ENCODE data around the gene VAV3. TPM values are rescaled to one million over a fixed set of nuclear protein-coding genes. Genes with fewer than 3 reads are reported as not detected.

Gene VAV3
- total and polyA plus RNA-seq, 2 of the 13 experiments (the other 11 are each of a cell fraction or from before 2014, with no cell fraction given), result 15.9 to 29.8 TPM

DNA sequence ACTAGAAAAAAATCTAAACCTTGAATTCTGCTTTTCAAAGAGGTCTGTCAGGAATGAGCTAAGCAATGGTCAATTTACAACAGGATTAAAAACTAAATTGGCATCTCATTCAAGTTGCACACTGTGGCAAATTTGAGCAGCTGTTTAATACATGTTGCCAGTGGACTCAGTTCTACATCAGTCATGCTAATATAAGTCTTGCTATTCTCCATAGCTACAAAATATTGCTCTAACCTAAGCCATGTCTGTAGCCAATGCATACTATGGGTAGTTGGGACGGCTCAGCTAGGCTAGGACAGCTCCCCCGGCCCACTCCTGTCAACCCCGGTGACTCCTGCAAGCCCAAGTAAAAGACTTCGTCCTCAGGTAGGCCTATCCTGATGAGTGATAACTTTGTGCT, 10.9 kb upstream of the VAV3 start:
- Histone ChIP-seq H3K27ac (ENCODE audit: extremely low read length, insufficient read depth, low read length) (no peak overlapping the region), H3K27me3 (ENCODE audit: control insufficient read depth in 1 of 2, insufficient read depth in 2 of 2, low read length in 2 of 2) (no peaks in the 10 kb centered on the region), H2AFZ (ENCODE audit: low read length) (no peak overlapping the region), H3K36me3 (replicated peaks in 1 of 2; ENCODE audit: control insufficient read depth in 1 of 2, insufficient read depth in 2 of 2, low read length in 2 of 2) (no peaks in the 10 kb centered on the region), H3K9ac (ENCODE audit: insufficient read depth, low read depth, low read length) (no peak overlapping the region), H3K4me2 (ENCODE audit: low read depth, low read length) (no peak overlapping the region), H4K20me1 (ENCODE audit: insufficient read depth, low read length) (no peaks in the 10 kb centered on the region), H3K79me2 (ENCODE audit: insufficient read depth, low read length) (no peaks in the 10 kb centered on the region), H3K4me1 (ENCODE audit: insufficient read depth, low read length) (no peaks in the 10 kb centered on the region), H3K9me3 (ENCODE audit: low read length) (no peaks in the 10 kb centered on the region), H3K4me3 (replicated peaks in 1 of 3; ENCODE audit: insufficient read depth in 1 of 3, low read depth in 2 of 3, low read length in 3 of 3) (no peak overlapping the region)
- DNase-seq (ENCODE audit: low spot score) (no peak), ATAC-seq (no peak), FAIRE-seq (no peak)
- WGBS (ENCODE audit: low lambda C conversion rate), result 0% methylated on average over 1 of the region's 4 CpGs
- BruUV-seq (replicated peaks), result no TSS peak
- POLR2A ChIA-PET, result no interaction called here
- CTCF ChIA-PET (ENCODE audit: low intra/inter-chr PET ratio, low total read pairs), result no interaction called here
- intact Hi-C loops (cut with micrococcal nuclease; ENCODE audit: unreplicated experiment), result no loop called here
- in situ Hi-C loops (cut with HindIII; ENCODE audit: extremely low pct_ligation_motif_present, low pct_unique_long_range_greater_than_20kb), result no loop called here
- TF ChIP-seq SAP130 (CRISPR knock-in tag; IDR thresholded peaks at IDR 0.05; ENCODE audit: low read depth) (no peak), KLF13 (CRISPR knock-in tag; IDR thresholded peaks at IDR 0.05) (no peak), JUNB (CRISPR knock-in tag; IDR thresholded peaks at IDR 0.05; ENCODE audit: borderline replicate concordance) (no peak), FOXA1 (IDR thresholded peaks at IDR 0.05) (no peak), FOXA1 (CRISPR knock-in tag; IDR thresholded peaks at IDR 0.05) (no peak), ZNF674 (CRISPR knock-in tag; IDR thresholded peaks at IDR 0.05; ENCODE audit: low read depth) (no peak)

DNA sequence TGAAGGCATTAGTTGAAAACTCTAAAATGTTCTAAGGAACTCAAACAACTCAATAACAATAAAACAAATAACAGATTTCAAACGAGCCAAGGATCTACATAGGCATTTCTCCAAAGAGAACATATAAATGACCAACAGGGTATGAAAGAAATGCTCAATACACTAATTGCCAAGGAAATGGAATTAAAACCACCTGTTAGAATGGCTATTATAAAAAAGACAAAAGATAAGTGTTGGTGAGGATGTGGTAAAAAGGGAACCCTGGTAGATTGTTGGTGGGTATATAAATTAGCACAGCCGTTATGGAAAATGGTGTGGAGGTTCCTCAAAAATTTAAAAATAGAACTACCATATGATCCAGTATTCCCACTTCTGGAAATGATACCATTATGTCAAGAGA, 9.1 kb upstream of the VAV3 start:
- no peak overlapping the region for H3K4me3 ChIP-seq (replicated peaks in 1 of 3; ENCODE audit: insufficient read depth in 1 of 3, low read depth in 2 of 3, low read length in 3 of 3)
- no peaks in the 10 kb centered on the region for H3K4me1 ChIP-seq (ENCODE audit: insufficient read depth, low read length)
- BruUV-seq (replicated peaks), result no TSS peak
- FAIRE-seq (no peak), DNase-seq (ENCODE audit: low spot score) (no peak), ATAC-seq (no peak)
- in situ Hi-C loops (cut with HindIII; ENCODE audit: extremely low pct_ligation_motif_present, low pct_unique_long_range_greater_than_20kb) (no loop called here), intact Hi-C loops (cut with micrococcal nuclease; ENCODE audit: unreplicated experiment) (no loop called here)
- H4K20me1 ChIP-seq (ENCODE audit: insufficient read depth, low read length), result no peaks in the 10 kb centered on the region
- H3K36me3 ChIP-seq (replicated peaks in 1 of 2; ENCODE audit: control insufficient read depth in 1 of 2, insufficient read depth in 2 of 2, low read length in 2 of 2), result no peaks in the 10 kb centered on the region
- H3K79me2 ChIP-seq (ENCODE audit: insufficient read depth, low read length), result no peaks in the 10 kb centered on the region
- 11% methylated on average over 2 of the region's 2 CpGs for WGBS (ENCODE audit: low lambda C conversion rate)
- H3K9me3 ChIP-seq (ENCODE audit: low read length), result no peaks in the 10 kb centered on the region
- ChIA-PET CTCF (ENCODE audit: low intra/inter-chr PET ratio, low total read pairs) (no interaction called here), POLR2A (no interaction called here)
- no peak overlapping the region for H3K9ac ChIP-seq (ENCODE audit: insufficient read depth, low read depth, low read length)
- H3K27ac ChIP-seq (ENCODE audit: extremely low read length, insufficient read depth, low read length), result no peak overlapping the region
- H2AFZ ChIP-seq (ENCODE audit: low read length), result no peak overlapping the region
- no peaks in the 10 kb centered on the region for H3K27me3 ChIP-seq (ENCODE audit: control insufficient read depth in 1 of 2, insufficient read depth in 2 of 2, low read length in 2 of 2)
- H3K4me2 ChIP-seq (ENCODE audit: low read depth, low read length), result no peak overlapping the region
- TF ChIP-seq RFX1 (IDR thresholded peaks at IDR 0.05) (no peak), LCORL (IDR thresholded peaks at IDR 0.05) (no peak), LCORL (CRISPR knock-in tag; IDR thresholded peaks at IDR 0.05) (no peak), MIER3 (CRISPR knock-in tag; IDR thresholded peaks at IDR 0.05; ENCODE audit: borderline replicate concordance) (no peak), DR1 (CRISPR knock-in tag; IDR thresholded peaks at IDR 0.05) (no peak), BCL6 (CRISPR knock-in tag; IDR thresholded peaks at IDR 0.05) (no peak), MBNL3 (CRISPR knock-in tag; conservative IDR thresholded peaks at IDR 0.05) (no peak), ZNF451 (CRISPR knock-in tag; IDR thresholded peaks at IDR 0.05) (no peak), MYNN (CRISPR knock-in tag; IDR thresholded peaks at IDR 0.05; ENCODE audit: low read depth) (no peak), ZNF24 (IDR thresholded peaks at IDR 0.05) (no peak), RARA (CRISPR knock-in tag; IDR thresholded peaks at IDR 0.05) (no peak), ZNF839 (CRISPR knock-in tag; IDR thresholded peaks at IDR 0.05; ENCODE audit: borderline replicate concordance) (no peak), ZSCAN12 (CRISPR knock-in tag; IDR thresholded peaks at IDR 0.05) (no peak), ZNF577 (CRISPR knock-in tag; IDR thresholded peaks at IDR 0.05; ENCODE audit: borderline replicate concordance, low read depth) (no peak), TRAFD1 (CRISPR knock-in tag; IDR thresholded peaks at IDR 0.05; ENCODE audit: borderline replicate concordance) (no peak)
